ENCODE measurements around the gene DOCK4. TPM values are rescaled to one million over a fixed set of nuclear protein-coding genes. Genes with fewer than 3 reads are reported as not detected.

DOCK4 gene
- total and polyA plus RNA-seq, 5 donors from 2014 or later, result 0.44 TPM; not detected in 4

- H3K27me3 ChIP-seq (ENCODE audit: control insufficient read depth, insufficient read depth, low read length), result no peaks in the 10 kb centered on the region
- Mint-ChIP-seq H3K27ac (no peak overlapping the region), H3K4me3 (no peak overlapping the region), H3K4me1 (peaks cover 21 to 45% (median 33%) of the 10 kb centered on the region in 4 donors), H3K9me3 (peaks cover 0 to 5% (median 2%) of the 10 kb centered on the region in 7 donors), H3K36me3 (peaks cover 12% of the 10 kb centered on the region), H3K27me3 (no peaks in the 10 kb centered on the region)
- H3K4me1 ChIP-seq (ENCODE audit: control insufficient read depth, insufficient read depth, low read length, poor library complexity, severe bottlenecking), result no peaks in the 10 kb centered on the region
- H3K9me3 ChIP-seq (ENCODE audit: control insufficient read depth in 2 of 2, low read length in 2 of 2), result no peaks in the 10 kb centered on the region
- ATAC-seq (ENCODE audit: low read depth in 2 of 2) (no peak), DNase-seq (no peak)
- no peak overlapping the region for H3K4me3 ChIP-seq (ENCODE audit: low read depth, low read length)
- H3K27ac ChIP-seq (ENCODE audit: insufficient read depth, low read length, poor library complexity, severe bottlenecking), result no peak overlapping the region
- no peaks in the 10 kb centered on the region for H3K36me3 ChIP-seq (ENCODE audit: control insufficient read depth, insufficient read depth, low read length)
Observed at GRCh38 chr7:112248598-112248997, 42.4 kb upstream of the DOCK4 start.

GRCh38 chr7:112238852-112239610 is 32.8 kb upstream of the DOCK4 start:
- Histone ChIP-seq H3K4me3 (ENCODE audit: low read depth, low read length) (no peak overlapping the region), H3K4me1 (ENCODE audit: control insufficient read depth, insufficient read depth, low read length, poor library complexity, severe bottlenecking) (no peaks in the 10 kb centered on the region), H3K27me3 (ENCODE audit: control insufficient read depth, insufficient read depth, low read length) (no peaks in the 10 kb centered on the region), H3K27ac (ENCODE audit: insufficient read depth, low read length, poor library complexity, severe bottlenecking) (no peak overlapping the region), H3K36me3 (ENCODE audit: control insufficient read depth, insufficient read depth, low read length) (no peaks in the 10 kb centered on the region), H3K9me3 (ENCODE audit: control insufficient read depth in 2 of 2, low read length in 2 of 2) (no peaks in the 10 kb centered on the region)
- DNase-seq (no peak), ATAC-seq (ENCODE audit: low read depth in 2 of 2) (no peak)
- H3K36me3 Mint-ChIP-seq, result peaks cover 27% of the 10 kb centered on the region
- peaks cover 0 to 18% (median 8%) of the 10 kb centered on the region in 7 donors for H3K9me3 Mint-ChIP-seq
- no peak overlapping the region for H3K4me3 Mint-ChIP-seq
- no peaks in the 10 kb centered on the region for H3K27me3 Mint-ChIP-seq
- peaks cover 0 to 29% (median 6%) of the 10 kb centered on the region in 4 donors for H3K4me1 Mint-ChIP-seq
- no peak overlapping the region for H3K27ac Mint-ChIP-seq

- Histone ChIP-seq H3K27ac (ENCODE audit: insufficient read depth, low read length, poor library complexity, severe bottlenecking) (no peak overlapping the region), H3K4me1 (ENCODE audit: control insufficient read depth, insufficient read depth, low read length, poor library complexity, severe bottlenecking) (no peaks in the 10 kb centered on the region), H3K27me3 (ENCODE audit: control insufficient read depth, insufficient read depth, low read length) (no peaks in the 10 kb centered on the region), H3K36me3 (ENCODE audit: control insufficient read depth, insufficient read depth, low read length) (no peaks in the 10 kb centered on the region), H3K4me3 (ENCODE audit: low read depth, low read length) (no peak overlapping the region), H3K9me3 (ENCODE audit: control insufficient read depth in 2 of 2, low read length in 2 of 2) (no peaks in the 10 kb centered on the region)
- Mint-ChIP-seq H3K36me3 (peaks cover 21% of the 10 kb centered on the region), H3K4me3 (no peak overlapping the region), H3K9me3 (peaks cover 0 to 18% (median 6%) of the 10 kb centered on the region in 7 donors), H3K27ac (no peak overlapping the region), H3K27me3 (no peaks in the 10 kb centered on the region), H3K4me1 (peaks cover 0 to 24% (median 7%) of the 10 kb centered on the region in 4 donors)
- ATAC-seq (ENCODE audit: low read depth in 2 of 2), result no peak
- no peak for DNase-seq
Observed at GRCh38 chr7:112238330-112238729, 32.1 kb upstream of the DOCK4 start.

- no peak for ATAC-seq (ENCODE audit: low read depth in 2 of 2)
Observed at GRCh38 chr7:112236597-112236996, 30.4 kb upstream of the DOCK4 start.

GRCh38 chr7:112234147-112234546 is 27.9 kb upstream of the DOCK4 start:
- Histone ChIP-seq H3K27ac (ENCODE audit: insufficient read depth, low read length, poor library complexity, severe bottlenecking) (no peak overlapping the region), H3K9me3 (ENCODE audit: control insufficient read depth in 2 of 2, low read length in 2 of 2) (no peaks in the 10 kb centered on the region), H3K36me3 (ENCODE audit: control insufficient read depth, insufficient read depth, low read length) (no peaks in the 10 kb centered on the region), H3K27me3 (ENCODE audit: control insufficient read depth, insufficient read depth, low read length) (no peaks in the 10 kb centered on the region), H3K4me3 (ENCODE audit: low read depth, low read length) (no peak overlapping the region), H3K4me1 (ENCODE audit: control insufficient read depth, insufficient read depth, low read length, poor library complexity, severe bottlenecking) (no peaks in the 10 kb centered on the region)
- H3K27me3 Mint-ChIP-seq, result no peaks in the 10 kb centered on the region
- peaks cover 12 to 24% (median 19%) of the 10 kb centered on the region in 4 donors for H3K4me1 Mint-ChIP-seq
- no peak overlapping the region for H3K4me3 Mint-ChIP-seq
- H3K36me3 Mint-ChIP-seq, result peaks cover 11% of the 10 kb centered on the region
- H3K27ac Mint-ChIP-seq, result no peak overlapping the region
- peaks cover 0 to 7% (median 3%) of the 10 kb centered on the region in 7 donors for H3K9me3 Mint-ChIP-seq
- DNase-seq, result no peak
- ATAC-seq (ENCODE audit: low read depth in 2 of 2), result no peak

More at GRCh38 chr7:112236597-112236996, 30.4 kb upstream of the DOCK4 start:
- H3K36me3 ChIP-seq (ENCODE audit: control insufficient read depth, insufficient read depth, low read length), result no peaks in the 10 kb centered on the region
- no peaks in the 10 kb centered on the region for H3K27me3 ChIP-seq (ENCODE audit: control insufficient read depth, insufficient read depth, low read length)
- Mint-ChIP-seq H3K9me3 (peaks cover 0 to 13% (median 7%) of the 10 kb centered on the region in 7 donors), H3K36me3 (peaks cover 16% of the 10 kb centered on the region), H3K4me1 (peaks cover 0 to 31% (median 12%) of the 10 kb centered on the region in 4 donors), H3K27ac (no peak overlapping the region), H3K4me3 (no peak overlapping the region), H3K27me3 (no peaks in the 10 kb centered on the region)
- no peak for DNase-seq
- no peak overlapping the region for H3K27ac ChIP-seq (ENCODE audit: insufficient read depth, low read length, poor library complexity, severe bottlenecking)
- H3K4me1 ChIP-seq (ENCODE audit: control insufficient read depth, insufficient read depth, low read length, poor library complexity, severe bottlenecking), result no peaks in the 10 kb centered on the region
- no peaks in the 10 kb centered on the region for H3K9me3 ChIP-seq (ENCODE audit: control insufficient read depth in 2 of 2, low read length in 2 of 2)
- no peak overlapping the region for H3K4me3 ChIP-seq (ENCODE audit: low read depth, low read length)

GRCh38 chr7:112233048-112233697 is 27.0 kb upstream of the DOCK4 start:
- H3K27me3 Mint-ChIP-seq, result no peaks in the 10 kb centered on the region
- H3K27ac Mint-ChIP-seq, result no peak overlapping the region
- no peaks in the 10 kb centered on the region for H3K9me3 ChIP-seq (ENCODE audit: control insufficient read depth in 2 of 2, low read length in 2 of 2)
- no peaks in the 10 kb centered on the region for H3K36me3 ChIP-seq (ENCODE audit: control insufficient read depth, insufficient read depth, low read length)
- no peak for DNase-seq
- peaks cover 19 to 31% (median 24%) of the 10 kb centered on the region in 4 donors for H3K4me1 Mint-ChIP-seq
- no peak overlapping the region for H3K27ac ChIP-seq (ENCODE audit: insufficient read depth, low read length, poor library complexity, severe bottlenecking)
- no peak for ATAC-seq (ENCODE audit: low read depth in 2 of 2)
- no peaks in the 10 kb centered on the region for H3K4me1 ChIP-seq (ENCODE audit: control insufficient read depth, insufficient read depth, low read length, poor library complexity, severe bottlenecking)
- no peaks in the 10 kb centered on the region for H3K27me3 ChIP-seq (ENCODE audit: control insufficient read depth, insufficient read depth, low read length)
- H3K36me3 Mint-ChIP-seq, result peaks cover 11% of the 10 kb centered on the region
- H3K4me3 ChIP-seq (ENCODE audit: low read depth, low read length), result no peak overlapping the region
- peaks cover 0 to 7% (median 2%) of the 10 kb centered on the region in 7 donors for H3K9me3 Mint-ChIP-seq
- H3K4me3 Mint-ChIP-seq, result no peak overlapping the region

GRCh38 chr7:112232212-112232978 is 26.2 kb upstream of the DOCK4 start:
- H3K4me1 Mint-ChIP-seq, result peaks cover 22 to 34% (median 27%) of the 10 kb centered on the region in 4 donors
- no peak for DNase-seq

More at GRCh38 chr7:112232212-112232978, 26.2 kb upstream of the DOCK4 start:
- no peak overlapping the region for H3K4me3 ChIP-seq (ENCODE audit: low read depth, low read length)
- Mint-ChIP-seq H3K36me3 (peaks cover 5% of the 10 kb centered on the region), H3K9me3 (peaks cover 0 to 5% (median 2%) of the 10 kb centered on the region in 7 donors), H3K27ac (no peak overlapping the region), H3K27me3 (no peaks in the 10 kb centered on the region), H3K4me3 (no peak overlapping the region)
- H3K27me3 ChIP-seq (ENCODE audit: control insufficient read depth, insufficient read depth, low read length), result no peaks in the 10 kb centered on the region
- no peak overlapping the region for H3K27ac ChIP-seq (ENCODE audit: insufficient read depth, low read length, poor library complexity, severe bottlenecking)
- no peaks in the 10 kb centered on the region for H3K9me3 ChIP-seq (ENCODE audit: control insufficient read depth in 2 of 2, low read length in 2 of 2)
- H3K4me1 ChIP-seq (ENCODE audit: control insufficient read depth, insufficient read depth, low read length, poor library complexity, severe bottlenecking), result no peaks in the 10 kb centered on the region
- no peaks in the 10 kb centered on the region for H3K36me3 ChIP-seq (ENCODE audit: control insufficient read depth, insufficient read depth, low read length)
- no peak for ATAC-seq (ENCODE audit: low read depth in 2 of 2)
